K562 (cell line): ENCODE data around the gene TCEA3. TPM values are rescaled to one million over a fixed set of nuclear protein-coding genes. Genes with fewer than 3 reads are reported as not detected.

Experiments
- XRCC4 ChIP-seq: IDR thresholded peaks from one replicate; pipeline ENCODE4 v1.6.1; 2011; ENCODE audit not compliant: insufficient read depth, insufficient read length; ENCODE audit errors: extremely low read depth
- ZNF77 ChIP-seq: fragments of 250-450 bp; sonication (Bioruptor Pico); IDR thresholded peaks from 2 replicates; pipeline ENCODE4 v1.5.0; 2020
- polyA plus RNA-seq, 8 experiments: library from polyadenylated mRNA; depleted of rRNA in 4 of 8; stranded (reverse) in 5 of 8; unstranded in 3 of 8; fragments of >200 nt; fragmentation: Nextera tagmentation in 2 of 8; fragmentation: Illumina TruSeq in 1 of 8; extraction: Ambion mirVana in 2 of 8; extraction: Trizol in 1 of 8; gene quantifications; 2 replicates each; pipeline versions ENCODE4 v1.2.1 to v1.2.3, GENCODE V29; 2011 to 2014; ENCODE audit warnings: inconsistent platforms in 1 of 8, missing spikeins in 1 of 8
- total RNA-seq, 7 experiments: library from RNA; depleted of rRNA in 6 of 7; stranded (reverse); fragments of >200 nt in 6 of 7; fragmentation: Illumina TruSeq in 2 of 7; extraction: Trizol in 2 of 7; gene quantifications; 2 replicates each; pipeline versions ENCODE4 v1.2.1 to v1.2.3, GENCODE V29; 2011 to 2021; ENCODE audit warnings: low replicate concordance in 1 of 7
- TF ChIP-seq, protein P1 (sequence below): sonication (generic); formaldehyde crosslinking; IDR thresholded peaks from 2 replicates; pipeline ENCODE4 v1.8.1; 2023; ENCODE audit warnings: mild to moderate bottlenecking, missing genetic modification reagents, moderate library complexity
- TF ChIP-seq, protein P2 (sequence below), 2 experiments: fragments of 450-650 bp; formaldehyde crosslinking in 1 of 2; IDR thresholded peaks; 2 replicates each; pipeline versions ENCODE4 v1.4.0 to v1.6.1; 2014 to 2020; ENCODE audit warnings: mild to moderate bottlenecking in 2 of 2, borderline replicate concordance in 1 of 2, low read depth in 1 of 2
- TF ChIP-seq, protein P3 (sequence below): fragments of 450-650 bp; IDR thresholded peaks from 2 replicates; pipeline ENCODE4 v1.6.1; 2016; ENCODE audit warnings: mild to moderate bottlenecking, moderate library complexity

TCEA3 gene
- total and polyA plus RNA-seq, 9 of the 15 experiments (the other 6 are each of a cell fraction or from before 2014, with no cell fraction given), result 0.03 to 0.55 (median 0.36) TPM

DNA sequence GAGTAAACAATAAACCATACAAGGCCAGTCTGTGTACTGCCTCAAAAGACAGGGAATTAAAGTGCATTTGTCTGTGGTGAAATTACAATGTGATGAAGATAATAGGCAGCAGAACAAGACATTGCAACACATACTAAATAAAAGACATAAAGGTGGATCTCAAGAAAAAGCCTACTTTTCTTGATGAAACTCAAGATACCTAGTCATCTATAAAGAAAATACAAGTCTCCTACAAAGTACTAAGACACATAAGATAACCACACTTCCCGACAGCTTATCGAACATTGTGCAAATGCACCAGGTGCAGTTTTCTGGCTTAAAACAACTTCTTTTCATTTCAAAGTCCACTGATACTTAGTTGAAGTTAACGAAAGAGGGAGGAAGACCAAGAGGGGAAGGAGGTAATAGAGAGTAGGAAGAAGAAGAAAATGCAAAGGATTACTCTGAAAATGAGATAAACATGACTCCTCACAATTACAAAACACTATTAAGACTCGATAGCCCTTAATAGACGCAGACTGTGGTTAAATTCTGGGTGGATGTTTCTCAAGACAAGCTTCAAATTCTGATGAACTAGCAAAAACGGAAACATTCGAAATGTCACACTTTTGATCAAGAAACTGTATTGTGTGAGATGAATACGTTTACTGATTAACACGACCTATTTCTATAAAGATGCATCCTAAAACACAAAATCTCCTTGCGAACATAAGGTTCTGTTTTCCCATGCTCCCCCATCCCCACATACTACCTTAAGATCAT, 82.4 kb downstream of the TCEA3 start (continued):
- TF ChIP-seq, protein P1, sequence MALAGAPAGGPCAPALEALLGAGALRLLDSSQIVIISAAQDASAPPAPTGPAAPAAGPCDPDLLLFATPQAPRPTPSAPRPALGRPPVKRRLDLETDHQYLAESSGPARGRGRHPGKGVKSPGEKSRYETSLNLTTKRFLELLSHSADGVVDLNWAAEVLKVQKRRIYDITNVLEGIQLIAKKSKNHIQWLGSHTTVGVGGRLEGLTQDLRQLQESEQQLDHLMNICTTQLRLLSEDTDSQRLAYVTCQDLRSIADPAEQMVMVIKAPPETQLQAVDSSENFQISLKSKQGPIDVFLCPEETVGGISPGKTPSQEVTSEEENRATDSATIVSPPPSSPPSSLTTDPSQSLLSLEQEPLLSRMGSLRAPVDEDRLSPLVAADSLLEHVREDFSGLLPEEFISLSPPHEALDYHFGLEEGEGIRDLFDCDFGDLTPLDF, result no peak
- TF ChIP-seq, protein P2, sequence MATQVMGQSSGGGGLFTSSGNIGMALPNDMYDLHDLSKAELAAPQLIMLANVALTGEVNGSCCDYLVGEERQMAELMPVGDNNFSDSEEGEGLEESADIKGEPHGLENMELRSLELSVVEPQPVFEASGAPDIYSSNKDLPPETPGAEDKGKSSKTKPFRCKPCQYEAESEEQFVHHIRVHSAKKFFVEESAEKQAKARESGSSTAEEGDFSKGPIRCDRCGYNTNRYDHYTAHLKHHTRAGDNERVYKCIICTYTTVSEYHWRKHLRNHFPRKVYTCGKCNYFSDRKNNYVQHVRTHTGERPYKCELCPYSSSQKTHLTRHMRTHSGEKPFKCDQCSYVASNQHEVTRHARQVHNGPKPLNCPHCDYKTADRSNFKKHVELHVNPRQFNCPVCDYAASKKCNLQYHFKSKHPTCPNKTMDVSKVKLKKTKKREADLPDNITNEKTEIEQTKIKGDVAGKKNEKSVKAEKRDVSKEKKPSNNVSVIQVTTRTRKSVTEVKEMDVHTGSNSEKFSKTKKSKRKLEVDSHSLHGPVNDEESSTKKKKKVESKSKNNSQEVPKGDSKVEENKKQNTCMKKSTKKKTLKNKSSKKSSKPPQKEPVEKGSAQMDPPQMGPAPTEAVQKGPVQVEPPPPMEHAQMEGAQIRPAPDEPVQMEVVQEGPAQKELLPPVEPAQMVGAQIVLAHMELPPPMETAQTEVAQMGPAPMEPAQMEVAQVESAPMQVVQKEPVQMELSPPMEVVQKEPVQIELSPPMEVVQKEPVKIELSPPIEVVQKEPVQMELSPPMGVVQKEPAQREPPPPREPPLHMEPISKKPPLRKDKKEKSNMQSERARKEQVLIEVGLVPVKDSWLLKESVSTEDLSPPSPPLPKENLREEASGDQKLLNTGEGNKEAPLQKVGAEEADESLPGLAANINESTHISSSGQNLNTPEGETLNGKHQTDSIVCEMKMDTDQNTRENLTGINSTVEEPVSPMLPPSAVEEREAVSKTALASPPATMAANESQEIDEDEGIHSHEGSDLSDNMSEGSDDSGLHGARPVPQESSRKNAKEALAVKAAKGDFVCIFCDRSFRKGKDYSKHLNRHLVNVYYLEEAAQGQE (IDR thresholded peaks at IDR 0.05; ENCODE audit: borderline replicate concordance), result no peak
- TF ChIP-seq, protein P2 (CRISPR knock-in tag; IDR thresholded peaks at IDR 0.05; ENCODE audit: low read depth), result no peak
- no peak for TF ChIP-seq XRCC4
- no peak for TF ChIP-seq ZNF77 (CRISPR knock-in tag)
- TF ChIP-seq, protein P3, sequence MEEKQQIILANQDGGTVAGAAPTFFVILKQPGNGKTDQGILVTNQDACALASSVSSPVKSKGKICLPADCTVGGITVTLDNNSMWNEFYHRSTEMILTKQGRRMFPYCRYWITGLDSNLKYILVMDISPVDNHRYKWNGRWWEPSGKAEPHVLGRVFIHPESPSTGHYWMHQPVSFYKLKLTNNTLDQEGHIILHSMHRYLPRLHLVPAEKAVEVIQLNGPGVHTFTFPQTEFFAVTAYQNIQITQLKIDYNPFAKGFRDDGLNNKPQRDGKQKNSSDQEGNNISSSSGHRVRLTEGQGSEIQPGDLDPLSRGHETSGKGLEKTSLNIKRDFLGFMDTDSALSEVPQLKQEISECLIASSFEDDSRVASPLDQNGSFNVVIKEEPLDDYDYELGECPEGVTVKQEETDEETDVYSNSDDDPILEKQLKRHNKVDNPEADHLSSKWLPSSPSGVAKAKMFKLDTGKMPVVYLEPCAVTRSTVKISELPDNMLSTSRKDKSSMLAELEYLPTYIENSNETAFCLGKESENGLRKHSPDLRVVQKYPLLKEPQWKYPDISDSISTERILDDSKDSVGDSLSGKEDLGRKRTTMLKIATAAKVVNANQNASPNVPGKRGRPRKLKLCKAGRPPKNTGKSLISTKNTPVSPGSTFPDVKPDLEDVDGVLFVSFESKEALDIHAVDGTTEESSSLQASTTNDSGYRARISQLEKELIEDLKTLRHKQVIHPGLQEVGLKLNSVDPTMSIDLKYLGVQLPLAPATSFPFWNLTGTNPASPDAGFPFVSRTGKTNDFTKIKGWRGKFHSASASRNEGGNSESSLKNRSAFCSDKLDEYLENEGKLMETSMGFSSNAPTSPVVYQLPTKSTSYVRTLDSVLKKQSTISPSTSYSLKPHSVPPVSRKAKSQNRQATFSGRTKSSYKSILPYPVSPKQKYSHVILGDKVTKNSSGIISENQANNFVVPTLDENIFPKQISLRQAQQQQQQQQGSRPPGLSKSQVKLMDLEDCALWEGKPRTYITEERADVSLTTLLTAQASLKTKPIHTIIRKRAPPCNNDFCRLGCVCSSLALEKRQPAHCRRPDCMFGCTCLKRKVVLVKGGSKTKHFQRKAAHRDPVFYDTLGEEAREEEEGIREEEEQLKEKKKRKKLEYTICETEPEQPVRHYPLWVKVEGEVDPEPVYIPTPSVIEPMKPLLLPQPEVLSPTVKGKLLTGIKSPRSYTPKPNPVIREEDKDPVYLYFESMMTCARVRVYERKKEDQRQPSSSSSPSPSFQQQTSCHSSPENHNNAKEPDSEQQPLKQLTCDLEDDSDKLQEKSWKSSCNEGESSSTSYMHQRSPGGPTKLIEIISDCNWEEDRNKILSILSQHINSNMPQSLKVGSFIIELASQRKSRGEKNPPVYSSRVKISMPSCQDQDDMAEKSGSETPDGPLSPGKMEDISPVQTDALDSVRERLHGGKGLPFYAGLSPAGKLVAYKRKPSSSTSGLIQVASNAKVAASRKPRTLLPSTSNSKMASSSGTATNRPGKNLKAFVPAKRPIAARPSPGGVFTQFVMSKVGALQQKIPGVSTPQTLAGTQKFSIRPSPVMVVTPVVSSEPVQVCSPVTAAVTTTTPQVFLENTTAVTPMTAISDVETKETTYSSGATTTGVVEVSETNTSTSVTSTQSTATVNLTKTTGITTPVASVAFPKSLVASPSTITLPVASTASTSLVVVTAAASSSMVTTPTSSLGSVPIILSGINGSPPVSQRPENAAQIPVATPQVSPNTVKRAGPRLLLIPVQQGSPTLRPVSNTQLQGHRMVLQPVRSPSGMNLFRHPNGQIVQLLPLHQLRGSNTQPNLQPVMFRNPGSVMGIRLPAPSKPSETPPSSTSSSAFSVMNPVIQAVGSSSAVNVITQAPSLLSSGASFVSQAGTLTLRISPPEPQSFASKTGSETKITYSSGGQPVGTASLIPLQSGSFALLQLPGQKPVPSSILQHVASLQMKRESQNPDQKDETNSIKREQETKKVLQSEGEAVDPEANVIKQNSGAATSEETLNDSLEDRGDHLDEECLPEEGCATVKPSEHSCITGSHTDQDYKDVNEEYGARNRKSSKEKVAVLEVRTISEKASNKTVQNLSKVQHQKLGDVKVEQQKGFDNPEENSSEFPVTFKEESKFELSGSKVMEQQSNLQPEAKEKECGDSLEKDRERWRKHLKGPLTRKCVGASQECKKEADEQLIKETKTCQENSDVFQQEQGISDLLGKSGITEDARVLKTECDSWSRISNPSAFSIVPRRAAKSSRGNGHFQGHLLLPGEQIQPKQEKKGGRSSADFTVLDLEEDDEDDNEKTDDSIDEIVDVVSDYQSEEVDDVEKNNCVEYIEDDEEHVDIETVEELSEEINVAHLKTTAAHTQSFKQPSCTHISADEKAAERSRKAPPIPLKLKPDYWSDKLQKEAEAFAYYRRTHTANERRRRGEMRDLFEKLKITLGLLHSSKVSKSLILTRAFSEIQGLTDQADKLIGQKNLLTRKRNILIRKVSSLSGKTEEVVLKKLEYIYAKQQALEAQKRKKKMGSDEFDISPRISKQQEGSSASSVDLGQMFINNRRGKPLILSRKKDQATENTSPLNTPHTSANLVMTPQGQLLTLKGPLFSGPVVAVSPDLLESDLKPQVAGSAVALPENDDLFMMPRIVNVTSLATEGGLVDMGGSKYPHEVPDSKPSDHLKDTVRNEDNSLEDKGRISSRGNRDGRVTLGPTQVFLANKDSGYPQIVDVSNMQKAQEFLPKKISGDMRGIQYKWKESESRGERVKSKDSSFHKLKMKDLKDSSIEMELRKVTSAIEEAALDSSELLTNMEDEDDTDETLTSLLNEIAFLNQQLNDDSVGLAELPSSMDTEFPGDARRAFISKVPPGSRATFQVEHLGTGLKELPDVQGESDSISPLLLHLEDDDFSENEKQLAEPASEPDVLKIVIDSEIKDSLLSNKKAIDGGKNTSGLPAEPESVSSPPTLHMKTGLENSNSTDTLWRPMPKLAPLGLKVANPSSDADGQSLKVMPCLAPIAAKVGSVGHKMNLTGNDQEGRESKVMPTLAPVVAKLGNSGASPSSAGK, result no peak
